HG02885 (cell line): ENCODE results near the gene HMOX2.

Experiments
- ATAC-seq: cut with Tn5 transposase; IDR thresholded peaks from one replicate; pipeline ENCODE4 v1.9.1; 2021; ENCODE audit warnings: mild to moderate bottlenecking; ENCODE audit not compliant: unreplicated experiment, poor library complexity

HMOX2 gene

GRCh38 chr16:4548124-4548523 lies 71.9 kb downstream of the HMOX2 start:
- ATAC-seq = no peak

DNA sequence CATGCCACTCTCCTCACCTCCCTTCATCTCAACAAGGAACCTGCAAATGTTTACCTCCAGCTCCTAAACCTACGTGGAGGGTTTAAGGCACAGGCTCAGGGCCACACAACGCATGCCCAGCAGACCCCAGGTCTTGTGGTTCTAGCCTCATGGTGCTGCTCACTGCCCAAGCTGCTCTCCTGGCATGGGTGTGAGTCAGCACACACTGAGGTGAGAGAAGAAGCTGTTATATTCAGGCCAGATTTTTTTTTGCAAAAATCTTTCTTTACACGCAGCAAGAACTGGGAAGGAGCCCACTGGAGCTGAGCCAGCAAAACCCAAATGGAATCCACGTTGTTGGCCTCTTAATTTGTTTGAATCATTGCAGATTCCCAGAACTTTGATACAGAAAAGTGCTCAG lies 74.4 kb downstream of the HMOX2 start:
- no peak for ATAC-seq

DNA sequence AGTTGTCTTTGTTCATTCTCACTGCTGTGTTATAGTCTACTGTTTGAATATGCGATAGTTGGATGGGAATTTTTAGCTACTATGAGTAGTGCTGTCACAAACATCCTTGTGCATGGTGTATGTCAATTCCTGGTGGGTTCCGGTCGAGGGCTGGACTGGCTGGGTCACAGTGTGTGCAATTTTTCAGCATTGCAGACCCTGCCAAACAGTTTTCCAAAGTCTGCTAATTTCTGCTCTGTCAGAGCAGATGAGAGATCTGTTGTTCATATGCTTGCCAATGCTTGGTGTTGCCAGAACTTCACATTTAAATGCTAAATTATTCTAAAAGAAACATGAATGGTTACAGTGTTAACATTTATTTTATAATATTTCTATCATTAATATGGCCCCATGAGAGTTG lies 76.3 kb downstream of the HMOX2 start:
- no peak for ATAC-seq

GRCh38 chr16:4556112-4556511 lies 79.9 kb downstream of the HMOX2 start, which contains the start of gene C16orf96:
TSS of gene C16orf96 (plus strand) at chr16:4556340. CDS start at chr16:4556490, 150 bp downstream.
- no peak for ATAC-seq

DNA sequence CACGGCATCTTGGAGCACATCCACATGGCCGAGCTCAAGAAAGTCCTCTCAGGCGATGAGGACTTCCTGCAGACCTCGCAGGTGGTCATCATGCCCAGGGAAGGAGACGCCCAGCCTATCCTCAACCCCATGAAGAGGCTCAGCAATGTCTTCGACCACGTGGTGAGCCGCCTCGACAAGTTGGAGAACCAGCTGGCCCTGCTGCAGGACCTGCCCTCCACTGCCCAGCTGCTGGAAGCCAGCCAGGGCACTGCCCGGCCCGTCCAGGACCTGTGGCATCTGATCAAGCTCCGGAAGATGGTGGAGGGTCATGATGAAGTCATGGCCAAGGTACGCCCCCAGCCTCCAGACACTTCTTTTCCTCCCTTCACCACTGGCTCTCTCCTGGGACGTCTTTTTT lies 80.4 kb downstream of the HMOX2 start:
- no peak for ATAC-seq

DNA sequence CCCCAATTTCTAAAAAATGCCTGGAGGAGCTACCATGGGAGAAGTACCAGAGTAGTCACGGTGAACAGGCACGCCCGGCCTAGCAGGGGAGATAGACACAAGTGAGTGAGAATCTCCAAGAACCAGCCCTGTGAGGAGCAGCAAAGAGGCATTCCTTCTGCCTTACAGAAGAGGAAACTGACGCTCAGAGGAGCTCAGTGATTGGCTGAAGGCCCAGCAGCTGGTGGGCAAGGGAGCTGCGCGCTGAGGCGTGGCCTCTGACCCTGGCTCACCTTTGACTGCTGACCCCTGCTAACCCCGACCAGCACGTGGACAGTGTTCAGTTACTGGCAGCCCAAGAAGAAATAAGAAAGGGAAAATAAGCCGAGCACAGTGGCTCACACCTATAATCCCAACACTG lies 81.8 kb downstream of the HMOX2 start:
- ATAC-seq = no peak
